ENCODE measurements around the gene OR52A1. TPM values are rescaled to one million over a fixed set of nuclear protein-coding genes. Genes with fewer than 3 reads are reported as not detected.
"Not testable (repeated sequence)": the region's sequence is repeated elsewhere in the genome, so short reads cannot be mapped to it uniquely, and the experiment has no call there.

OR52A1 gene
- total RNA-seq, 6 experiments from 2014 or later: not detected

GRCh38 chr11:5153574-5154431 lies 754 bp downstream of the OR52A1 start:
- H3K4me3 Mint-ChIP-seq: no peak overlapping the region
- no peaks in the 10 kb centered on the region for H3K36me3 Mint-ChIP-seq (ENCODE audit: low read depth)
- no peak overlapping the region for H3K27ac Mint-ChIP-seq
- peaks cover 3% of the 10 kb centered on the region; the same call in 1 of the 2 replicates for H3K27me3 Mint-ChIP-seq (ENCODE audit: insufficient read depth)
- no peak for TF ChIP-seq CTCF (IDR thresholded peaks at IDR 0.05)
- H3K4me1 Mint-ChIP-seq (ENCODE audit: low read depth): no peaks in the 10 kb centered on the region
- DNase-seq: no peak
- no peaks in the 10 kb centered on the region for H3K9me3 Mint-ChIP-seq

DNA sequence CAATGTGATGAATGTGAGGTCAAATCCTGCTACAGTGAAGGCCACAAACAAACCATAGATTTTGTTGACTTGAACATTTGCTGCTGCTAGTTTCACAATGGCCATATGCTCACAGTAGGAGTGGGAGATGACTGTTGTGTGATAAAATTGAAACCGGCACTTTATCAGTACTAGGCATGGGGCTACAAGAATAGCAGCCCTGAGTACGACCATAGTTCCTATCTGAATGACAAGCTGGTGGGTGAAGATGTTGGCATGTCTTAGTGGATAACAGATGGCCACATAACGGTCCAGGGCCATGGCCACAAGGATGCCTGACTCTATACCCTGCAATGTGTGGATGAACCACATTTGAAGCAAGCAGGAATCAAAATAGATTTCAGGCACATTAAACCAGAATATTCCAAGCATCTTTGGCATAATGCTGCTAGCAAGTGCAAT lies 2.8 kb downstream of the OR52A1 start:
- Mint-ChIP-seq H3K36me3 (ENCODE audit: low read depth) (no peaks in the 10 kb centered on the region), H3K27me3 (ENCODE audit: insufficient read depth) (peaks cover 3% of the 10 kb centered on the region; the same call in 1 of the 2 replicates), H3K4me3 (no peak overlapping the region), H3K9me3 (no peaks in the 10 kb centered on the region), H3K4me1 (ENCODE audit: low read depth) (no peaks in the 10 kb centered on the region), H3K27ac (no peak overlapping the region)
- TF ChIP-seq CTCF (IDR thresholded peaks at IDR 0.05): no peak
- no peak for DNase-seq

GRCh38 chr11:5144206-5144605 lies 10.4 kb downstream of the OR52A1 start:
- not testable (repeated sequence) for H3K4me3 Mint-ChIP-seq; H3K9me3 Mint-ChIP-seq; DNase-seq; H3K4me1 Mint-ChIP-seq (ENCODE audit: low read depth); H3K27ac Mint-ChIP-seq; H3K36me3 Mint-ChIP-seq (ENCODE audit: low read depth); H3K27me3 Mint-ChIP-seq (ENCODE audit: insufficient read depth)

- Mint-ChIP-seq H3K27ac (no peak within 1 kb of the TSS), H3K4me1 (ENCODE audit: low read depth) (no peaks in the 10 kb centered on the region), H3K27me3 (ENCODE audit: insufficient read depth) (no peaks in the 10 kb centered on the region), H3K36me3 (ENCODE audit: low read depth) (no peaks in the 10 kb centered on the region), H3K9me3 (no peaks in the 10 kb centered on the region), H3K4me3 (no peak within 1 kb of the TSS)
- DNase-seq: no peak
- TF ChIP-seq CTCF (IDR thresholded peaks at IDR 0.05): no peak
Observed at GRCh38 chr11:5137996-5138395, 16.6 kb downstream of the OR52A1 start, which contains the start of gene OR52A5. OR52A5 (minus strand) TSS chr11:5138356; CDS start chr11:5132642, 5,714 bp downstream.

DNA sequence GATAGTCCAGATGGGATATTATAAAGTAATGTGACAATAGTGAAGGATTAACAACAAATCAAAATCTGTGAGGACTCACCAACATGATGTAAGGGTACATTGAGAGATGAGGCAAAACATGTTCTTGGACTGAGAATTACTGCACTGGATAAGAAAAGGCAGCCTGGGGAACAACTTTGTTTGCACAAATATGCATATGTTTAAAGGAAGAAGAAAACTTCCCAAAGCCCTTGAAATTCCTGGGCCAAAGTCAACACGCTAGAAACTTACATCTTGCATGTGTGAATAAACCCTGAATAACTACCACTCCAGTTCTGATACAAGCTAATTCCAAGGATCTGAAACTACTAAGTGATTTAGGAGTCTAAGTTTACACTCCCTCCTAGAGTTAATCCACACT lies 17.5 kb downstream of the OR52A1 start:
- no peak for DNase-seq
- no peaks in the 10 kb centered on the region for H3K27me3 Mint-ChIP-seq (ENCODE audit: insufficient read depth)
- H3K4me3 Mint-ChIP-seq: no peak overlapping the region
- TF ChIP-seq CTCF (IDR thresholded peaks at IDR 0.05): no peak
- no peaks in the 10 kb centered on the region for H3K4me1 Mint-ChIP-seq (ENCODE audit: low read depth)
- no peaks in the 10 kb centered on the region for H3K9me3 Mint-ChIP-seq
- no peaks in the 10 kb centered on the region for H3K36me3 Mint-ChIP-seq (ENCODE audit: low read depth)
- no peak overlapping the region for H3K27ac Mint-ChIP-seq

DNA sequence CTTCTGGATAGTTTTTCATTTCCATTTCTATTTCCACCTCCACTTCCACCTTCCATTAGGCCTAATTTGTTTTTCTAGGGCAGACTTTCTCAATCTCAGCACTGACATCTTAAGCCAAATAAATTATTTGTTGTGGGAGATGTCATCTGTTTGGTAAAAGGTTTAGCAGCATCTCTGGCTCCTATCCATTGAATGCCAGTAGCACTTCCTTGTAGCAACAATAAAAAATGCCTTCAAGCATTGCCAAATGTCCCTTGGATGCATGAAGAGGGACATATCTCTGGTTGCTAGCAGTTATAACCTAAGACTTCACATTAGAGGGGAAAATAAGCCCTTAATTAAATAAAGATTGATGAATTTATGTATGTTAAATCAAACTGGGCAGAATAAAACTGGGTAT lies 18.3 kb downstream of the OR52A1 start:
- no peaks in the 10 kb centered on the region for H3K9me3 Mint-ChIP-seq
- H3K4me3 Mint-ChIP-seq: no peak overlapping the region
- H3K4me1 Mint-ChIP-seq (ENCODE audit: low read depth): no peaks in the 10 kb centered on the region
- no peak overlapping the region for H3K27ac Mint-ChIP-seq
- no peak for TF ChIP-seq CTCF (IDR thresholded peaks at IDR 0.05)
- no peak for DNase-seq
- no peaks in the 10 kb centered on the region for H3K36me3 Mint-ChIP-seq (ENCODE audit: low read depth)
- no peaks in the 10 kb centered on the region for H3K27me3 Mint-ChIP-seq (ENCODE audit: insufficient read depth)
